ENCODE data around the gene IL1RAP. TPM values are rescaled to one million over a fixed set of nuclear protein-coding genes. Genes with fewer than 3 reads are reported as not detected.
A peak's percentile ranks its signal among the peaks of the same experiment; 100 is the strongest.

Gene IL1RAP
- total RNA-seq, 2 donors from 2014 or later: 10.2 to 17.2 TPM

DNA sequence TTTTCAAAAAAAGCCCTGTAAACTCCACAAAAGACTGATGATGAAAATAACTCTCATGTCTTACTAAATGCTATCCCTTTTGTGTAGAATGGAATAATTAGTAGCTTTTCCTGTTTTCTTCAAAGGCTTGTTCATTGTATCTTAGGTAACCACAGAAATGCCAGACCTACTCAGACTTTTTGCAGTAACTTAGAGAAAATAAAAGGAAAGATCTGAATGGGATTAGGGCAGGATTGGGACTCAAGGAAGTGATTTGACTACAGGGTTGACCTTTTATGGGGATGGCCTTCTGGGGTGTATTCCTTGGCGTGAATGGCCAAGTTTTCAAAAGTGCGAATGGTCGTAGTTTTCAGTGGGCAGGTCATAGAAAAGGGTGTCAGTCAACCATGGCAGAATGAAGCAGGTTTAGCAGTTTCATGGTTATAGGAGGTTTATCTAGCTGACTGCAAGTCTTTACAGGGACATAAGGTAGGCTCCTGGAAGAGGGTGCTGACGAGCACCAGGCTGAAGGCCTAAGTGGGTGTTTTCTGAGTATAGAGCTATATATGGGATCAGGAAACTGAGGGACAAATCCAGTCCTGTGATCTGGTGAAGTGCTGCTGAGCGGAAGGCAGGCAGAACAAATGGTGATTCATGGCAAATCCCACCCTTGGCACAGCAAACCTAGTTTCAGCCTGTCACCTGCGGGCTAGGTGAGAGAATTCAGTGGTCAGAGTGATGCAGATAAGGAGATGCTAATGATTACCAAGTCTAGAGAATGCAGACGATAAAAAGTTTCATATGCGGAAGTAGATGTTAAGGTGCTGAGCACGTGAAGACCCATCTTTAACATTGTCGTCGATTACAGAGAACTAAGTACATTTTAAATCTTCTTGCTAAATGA lies 46.4 kb downstream of the IL1RAP start:
- intact Hi-C loops (cut with DNase I): no loop called here
- DNase-seq (ENCODE audit: low spot score): no peak

DNA sequence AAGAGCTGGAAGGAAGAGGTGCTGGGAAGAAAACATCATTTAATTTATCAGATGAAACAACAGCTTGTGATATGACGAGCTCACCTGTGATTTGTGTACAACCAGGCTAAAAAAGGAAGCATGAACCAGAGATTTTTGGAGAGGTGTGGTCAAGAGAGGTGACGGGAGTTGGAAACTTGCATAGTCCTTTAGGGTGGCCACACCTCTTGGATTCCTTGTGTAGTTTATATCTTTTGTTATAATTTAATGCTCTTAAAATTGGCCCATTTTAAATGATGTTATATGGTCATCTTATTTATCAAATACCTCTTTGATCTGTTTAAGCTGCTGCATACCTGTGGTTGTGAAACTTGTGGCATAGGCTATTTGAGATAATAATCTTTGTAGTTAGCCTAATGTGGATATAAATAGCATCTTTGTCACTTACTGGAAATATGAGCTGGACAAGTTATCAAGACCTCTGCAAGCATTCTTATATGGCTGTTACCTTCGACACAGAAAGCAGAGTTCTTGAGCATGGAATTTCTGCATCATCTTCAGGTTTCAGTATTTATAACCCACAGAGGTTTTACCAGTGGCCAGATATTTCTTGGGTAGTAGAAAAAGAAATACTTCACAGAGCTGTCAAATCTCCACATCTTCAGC lies 49.1 kb downstream of the IL1RAP start:
- intact Hi-C loops (cut with DNase I): no loop called here
- DNase-seq (ENCODE audit: low spot score): no peak

DNA sequence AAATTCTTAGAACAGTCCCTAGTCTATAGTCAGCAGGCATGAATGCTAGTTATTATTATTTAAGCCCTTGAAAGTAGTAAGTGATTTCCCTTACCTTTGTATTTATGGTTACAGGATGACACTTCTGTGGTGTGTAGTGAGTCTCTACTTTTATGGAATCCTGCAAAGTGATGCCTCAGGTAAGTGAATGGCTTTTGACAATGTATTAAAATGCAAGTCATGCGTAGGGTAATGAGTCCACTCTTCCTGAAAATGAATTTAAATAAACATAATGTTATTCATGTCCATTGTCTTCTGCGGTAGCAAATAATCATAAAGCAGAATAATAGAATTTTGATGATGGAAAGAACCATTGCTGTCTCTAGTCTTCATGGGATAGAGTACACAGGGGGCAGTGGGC lies 50.3 kb downstream of the IL1RAP start:
- no peak for DNase-seq (ENCODE audit: low spot score)

DNA sequence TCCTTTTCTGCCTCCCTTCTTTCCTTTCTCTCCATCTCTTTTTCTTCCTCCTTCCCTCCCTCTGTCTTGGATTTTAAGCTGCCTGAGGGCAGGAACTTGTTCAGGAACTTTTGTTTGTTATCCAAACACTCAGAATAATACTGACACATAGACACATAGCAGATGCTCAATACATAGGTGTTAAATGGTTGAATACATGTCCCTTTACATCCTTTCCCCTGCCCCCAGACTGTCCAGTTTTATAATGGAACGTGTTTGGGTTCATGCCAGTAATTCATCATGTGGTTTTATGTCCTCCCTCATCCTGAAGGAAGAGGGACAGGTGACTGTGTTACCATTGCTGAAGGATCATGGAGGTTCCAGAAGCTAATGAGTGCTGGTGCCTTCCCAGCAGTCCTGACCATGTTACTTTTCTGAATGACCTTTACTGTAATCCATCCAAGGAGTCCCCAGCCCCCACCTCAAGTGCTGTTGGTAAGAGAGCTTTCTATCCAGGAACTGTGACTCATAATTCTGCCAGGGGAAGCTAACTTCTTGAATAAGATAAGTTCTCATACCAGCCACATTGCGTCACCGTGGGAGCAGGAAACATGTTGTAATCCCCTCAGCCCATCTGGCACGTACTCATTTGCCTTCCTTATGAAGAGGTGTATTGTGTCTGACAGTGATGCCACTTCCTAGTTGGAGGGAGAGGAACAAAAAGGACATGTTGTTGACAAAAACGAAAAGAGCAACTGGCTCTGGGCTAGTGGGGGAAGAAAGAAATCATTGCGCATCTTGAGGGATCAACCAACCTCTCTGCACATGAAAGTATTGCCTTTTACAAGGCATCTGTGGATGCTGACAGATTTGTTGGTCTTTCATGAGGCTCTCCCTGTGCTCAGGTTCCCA lies 52.4 kb downstream of the IL1RAP start:
- peak; percentile 94 for DNase-seq (ENCODE audit: low spot score)
- intact Hi-C loops (cut with DNase I): no loop called here

More for the DNA sequence above, 50.3 kb downstream of the IL1RAP start:
- intact Hi-C loops (cut with DNase I): no loop called here

DNA sequence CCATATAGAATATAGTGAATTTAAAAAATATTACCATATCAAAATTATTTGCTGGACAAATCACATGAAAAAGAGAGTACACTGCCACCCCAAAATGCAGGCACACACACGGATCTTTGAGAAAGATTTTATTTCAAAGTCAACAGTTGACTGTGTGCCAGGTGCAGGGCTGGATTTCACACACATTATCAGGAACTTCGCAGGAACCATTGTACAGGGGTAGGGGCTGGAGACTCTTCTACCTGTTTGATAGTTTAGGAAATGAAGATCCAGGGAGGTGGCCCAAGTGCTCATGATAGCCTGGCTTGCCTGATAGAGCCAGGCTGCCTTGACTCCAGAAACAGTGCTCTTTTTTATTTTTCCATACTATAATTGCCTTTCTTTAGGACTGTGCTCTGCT lies 54.2 kb downstream of the IL1RAP start:
- DNase-seq (ENCODE audit: low spot score): no peak

DNA sequence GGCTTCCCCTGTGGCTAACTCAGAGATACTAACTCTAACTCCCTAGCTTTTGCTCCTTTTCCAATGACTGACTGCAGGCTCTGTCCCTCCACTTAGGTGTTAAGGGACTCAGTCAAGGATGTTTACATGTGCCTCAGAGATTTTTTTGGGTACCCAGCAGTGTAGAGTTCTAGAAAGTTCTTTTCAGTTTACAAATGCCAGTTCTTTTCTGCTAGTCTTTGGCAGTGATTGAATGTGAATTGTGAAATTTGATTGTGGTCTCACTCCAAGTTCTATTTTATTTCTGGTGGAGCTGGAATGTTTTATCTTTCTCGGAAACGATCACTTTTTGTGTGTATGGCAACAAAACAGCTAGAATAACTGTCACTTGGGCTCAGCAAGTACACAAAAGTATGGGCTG lies 60.6 kb downstream of the IL1RAP start:
- no peak for DNase-seq (ENCODE audit: low spot score)
- intact Hi-C loops (cut with DNase I): no loop called here

More for the DNA sequence above, 54.2 kb downstream of the IL1RAP start:
- intact Hi-C loops (cut with DNase I): no loop called here

DNA sequence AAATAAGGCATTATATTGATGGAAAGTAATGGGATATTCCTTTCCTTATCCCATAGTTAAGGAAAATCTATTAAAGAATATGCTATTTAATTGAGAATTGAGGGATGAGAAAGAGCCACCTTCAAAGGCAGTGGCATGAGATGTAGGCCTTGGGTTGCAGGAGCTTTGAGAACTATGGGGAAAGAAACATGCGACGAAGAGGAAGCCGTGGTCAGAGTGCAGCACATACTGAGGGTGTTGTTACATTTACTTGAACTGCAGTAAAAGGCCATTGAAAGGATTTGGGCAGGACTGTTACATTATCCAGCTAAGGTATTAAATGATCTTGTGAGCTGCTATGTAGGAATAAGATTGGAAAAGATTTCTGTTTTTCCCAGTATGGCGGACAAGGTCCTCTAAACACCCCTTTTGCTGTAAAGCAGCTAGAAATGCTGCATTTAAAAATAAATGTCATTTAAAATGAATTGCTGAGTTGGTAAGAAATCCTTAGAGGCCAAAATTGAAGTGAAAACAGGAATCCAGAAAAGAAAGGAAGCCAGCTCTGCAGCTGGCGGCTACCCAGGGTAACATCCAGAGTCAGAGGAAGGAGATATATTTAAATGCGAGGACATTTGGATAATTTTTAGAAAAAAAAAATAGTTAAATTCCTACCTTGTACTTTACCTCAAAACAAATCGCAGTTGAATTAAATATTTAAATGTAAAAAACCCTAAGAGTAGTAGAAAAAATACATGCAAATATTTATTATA lies 61.7 kb downstream of the IL1RAP start:
- intact Hi-C loops (cut with DNase I): no loop called here
- no peak for DNase-seq (ENCODE audit: low spot score)

DNA sequence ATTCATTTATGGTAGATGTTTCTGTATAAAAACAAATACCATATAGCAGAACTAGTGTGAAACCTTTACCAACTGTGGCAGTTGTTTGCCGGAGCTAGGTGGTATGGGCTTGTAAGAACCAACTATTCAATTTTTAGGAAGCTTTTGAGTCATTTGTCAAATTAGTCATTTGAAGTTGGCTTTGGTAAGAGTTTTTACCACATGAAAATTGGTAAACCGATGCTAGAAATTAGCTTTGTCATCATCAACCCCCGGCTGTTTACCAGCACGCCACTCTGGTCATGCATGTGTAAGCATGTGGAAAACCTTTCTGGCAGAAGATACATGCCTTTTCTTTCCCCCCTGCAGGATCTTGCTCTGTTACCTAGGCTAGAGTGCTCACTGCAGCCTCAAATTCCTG lies 63.3 kb downstream of the IL1RAP start:
- intact Hi-C loops (cut with DNase I): no loop called here
- no peak for DNase-seq (ENCODE audit: low spot score)

DNA sequence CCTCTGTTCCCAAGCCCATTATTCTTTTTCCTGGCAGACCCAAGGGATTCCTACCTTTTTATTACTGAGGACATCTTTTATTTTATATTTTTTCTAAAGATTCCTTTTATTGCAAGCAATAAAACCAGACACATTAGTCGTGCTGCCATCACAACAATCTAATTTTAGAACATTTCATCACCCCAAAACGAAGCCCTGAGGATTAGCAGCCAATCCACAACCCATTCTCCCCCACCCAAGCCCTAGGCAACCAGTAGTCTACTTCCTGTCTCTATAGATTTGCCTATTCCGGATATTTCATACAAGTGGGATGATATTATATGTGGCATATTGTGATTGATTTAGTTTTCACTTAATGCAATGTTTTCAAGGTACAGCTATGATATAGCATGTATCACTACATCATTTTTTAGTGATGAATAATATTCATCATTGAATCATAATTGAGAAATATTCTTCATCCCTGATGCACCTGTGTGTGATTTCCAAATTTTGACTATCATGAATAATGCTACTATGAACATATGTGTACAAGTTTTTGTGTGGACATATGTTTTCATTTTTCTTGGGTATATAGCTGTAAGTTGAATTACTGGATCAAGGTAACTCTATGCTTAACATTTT lies 65.7 kb downstream of the IL1RAP start:
- DNase-seq (ENCODE audit: low spot score): no peak
- intact Hi-C loops (cut with DNase I): no loop called here

DNA sequence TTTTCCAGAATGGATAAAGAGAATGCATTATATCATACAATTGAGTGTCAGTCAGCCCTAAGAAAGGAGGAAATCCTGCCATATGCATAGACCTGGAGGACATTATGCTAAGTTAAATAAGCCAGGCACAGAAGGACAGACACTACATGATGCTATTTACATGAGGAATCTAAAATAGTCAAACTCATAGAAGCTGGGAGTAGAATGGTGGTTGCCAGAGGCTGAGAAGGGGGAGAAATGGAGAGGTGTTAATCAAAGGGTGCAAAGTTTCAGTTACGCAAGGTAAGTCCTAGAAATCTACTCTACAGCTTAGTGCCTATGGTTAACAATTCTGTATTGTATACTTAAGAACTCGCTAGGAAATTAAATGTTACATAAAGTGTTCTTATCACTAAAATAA lies 66.5 kb downstream of the IL1RAP start:
- intact Hi-C loops (cut with DNase I): no loop called here

DNA sequence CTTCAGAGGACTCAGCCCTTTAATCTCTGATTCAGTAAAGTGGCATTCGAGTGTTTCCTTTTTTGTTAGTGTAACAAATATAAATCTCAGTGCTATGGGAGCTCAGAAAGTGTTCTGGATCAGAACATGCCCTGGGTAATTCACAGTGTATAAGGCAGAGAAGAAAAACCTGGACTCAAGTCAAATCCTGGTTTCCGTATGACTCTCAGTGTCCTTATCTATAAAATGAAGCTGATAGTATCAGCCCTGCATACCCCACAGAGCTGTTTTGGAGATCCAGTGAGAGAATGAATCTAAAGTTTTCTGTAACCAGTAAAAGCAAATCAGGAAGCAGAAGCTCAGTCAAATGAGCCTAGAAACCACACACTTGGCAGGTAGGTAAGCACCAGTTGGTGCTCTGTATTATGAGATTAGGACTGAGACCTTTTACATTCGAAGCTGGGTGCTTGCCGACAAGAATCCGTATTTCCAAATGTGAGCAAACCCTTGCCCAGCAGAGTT lies 67.2 kb downstream of the IL1RAP start:
- intact Hi-C loops (cut with DNase I): no loop called here
- DNase-seq (ENCODE audit: low spot score): no peak

More for the DNA sequence above, 66.5 kb downstream of the IL1RAP start:
- DNase-seq (ENCODE audit: low spot score): no peak

DNA sequence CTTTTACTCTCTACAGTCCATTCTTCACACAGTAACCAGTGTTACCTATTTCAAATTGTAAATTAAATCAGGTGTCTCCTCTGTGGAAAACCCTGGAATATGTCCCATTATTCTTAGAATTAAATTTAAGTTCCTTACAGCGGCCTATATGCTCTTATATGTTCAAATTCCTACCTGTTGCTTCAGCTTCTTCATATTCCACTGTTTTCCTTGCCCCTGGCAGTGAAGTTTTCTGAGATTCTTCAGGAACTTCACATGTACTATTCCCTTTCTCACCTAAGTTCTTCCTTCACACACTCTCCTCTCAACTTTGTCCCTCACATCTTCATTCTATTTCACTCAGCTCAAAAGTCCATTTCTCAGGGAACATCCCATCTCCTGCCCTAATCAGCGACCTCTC lies 68.8 kb downstream of the IL1RAP start:
- no peak for DNase-seq (ENCODE audit: low spot score)
- intact Hi-C loops (cut with DNase I): no loop called here

DNA sequence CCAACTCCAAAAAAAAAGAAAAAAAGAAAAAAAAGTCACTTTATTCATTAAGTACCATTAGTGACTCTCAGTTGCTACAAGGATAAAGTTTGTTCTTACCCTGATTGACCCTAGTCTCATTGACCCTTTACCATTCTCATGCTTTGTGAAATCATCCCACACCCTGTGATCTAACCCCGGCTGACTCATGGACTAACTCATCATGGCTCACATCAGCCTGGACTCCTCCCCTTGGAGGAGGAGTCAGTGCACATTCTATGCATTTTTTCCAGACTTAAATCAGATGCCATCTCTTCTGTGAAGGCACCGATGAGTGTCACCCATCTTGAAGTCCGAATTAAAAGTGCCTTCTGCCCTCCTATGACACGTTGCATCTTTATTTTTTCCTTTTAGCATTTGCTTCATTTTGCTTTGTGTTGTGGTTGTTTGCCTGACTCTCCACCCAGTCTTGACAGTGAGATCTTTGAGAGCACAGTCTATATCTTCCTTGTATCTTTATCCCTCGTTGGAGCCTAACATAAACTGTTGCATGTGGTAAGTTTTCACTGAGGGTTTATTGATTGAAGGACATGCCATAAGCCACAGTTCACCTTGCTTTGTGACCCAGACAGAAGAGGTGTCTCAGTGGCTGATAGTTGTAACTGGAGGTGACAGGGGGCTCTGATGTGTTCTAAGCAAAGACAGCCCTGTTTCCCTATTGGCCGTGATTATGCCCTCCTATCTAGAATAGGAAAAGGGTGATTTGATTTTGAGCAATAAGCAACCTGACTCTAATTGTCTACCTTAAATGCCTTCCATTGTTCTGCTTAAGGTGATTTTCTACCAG lies 72.1 kb downstream of the IL1RAP start:
- intact Hi-C loops (cut with DNase I): no loop called here
- no peak for DNase-seq (ENCODE audit: low spot score)

DNA sequence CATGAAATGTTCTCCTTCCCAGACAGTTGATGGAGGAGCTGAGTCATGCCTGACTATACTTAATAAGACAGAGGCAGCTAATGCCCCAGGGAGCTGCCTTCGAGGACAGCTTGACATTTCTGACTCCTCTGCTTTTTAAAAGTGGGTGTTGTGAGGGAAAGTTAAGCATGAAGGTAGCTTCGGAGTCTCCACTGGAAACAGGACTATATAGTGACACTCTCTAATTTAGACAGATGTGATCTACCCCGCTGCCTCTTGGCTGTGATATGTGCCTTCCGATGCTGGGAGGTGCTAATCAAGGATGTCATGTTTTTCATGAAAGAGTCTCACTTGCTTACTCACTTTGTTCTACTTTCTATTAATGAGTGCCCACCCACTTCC lies 72.7 kb downstream of the IL1RAP start:
- intact Hi-C loops (cut with DNase I): no loop called here
- no peak for DNase-seq (ENCODE audit: low spot score)

DNA sequence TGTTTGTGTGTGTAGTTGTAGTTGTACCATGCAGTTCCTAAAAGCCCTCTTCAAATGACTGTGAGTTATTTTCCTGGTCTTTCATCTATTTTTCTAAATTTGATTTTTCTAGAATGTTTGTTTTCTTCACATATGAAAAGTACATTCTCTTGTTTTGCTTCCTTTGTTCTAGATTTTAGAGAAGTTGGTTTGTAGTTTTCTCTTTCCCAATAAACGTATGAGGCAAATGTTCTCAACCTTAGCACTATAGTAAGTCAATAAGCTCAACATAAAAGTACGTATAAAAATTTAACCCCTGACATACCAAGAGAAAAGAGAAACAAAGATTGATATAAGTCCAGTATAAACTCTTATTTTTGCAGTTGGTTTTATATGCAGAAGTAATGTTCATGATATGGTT lies 74.7 kb downstream of the IL1RAP start:
- DNase-seq (ENCODE audit: low spot score): no peak
- intact Hi-C loops (cut with DNase I): no loop called here

DNA sequence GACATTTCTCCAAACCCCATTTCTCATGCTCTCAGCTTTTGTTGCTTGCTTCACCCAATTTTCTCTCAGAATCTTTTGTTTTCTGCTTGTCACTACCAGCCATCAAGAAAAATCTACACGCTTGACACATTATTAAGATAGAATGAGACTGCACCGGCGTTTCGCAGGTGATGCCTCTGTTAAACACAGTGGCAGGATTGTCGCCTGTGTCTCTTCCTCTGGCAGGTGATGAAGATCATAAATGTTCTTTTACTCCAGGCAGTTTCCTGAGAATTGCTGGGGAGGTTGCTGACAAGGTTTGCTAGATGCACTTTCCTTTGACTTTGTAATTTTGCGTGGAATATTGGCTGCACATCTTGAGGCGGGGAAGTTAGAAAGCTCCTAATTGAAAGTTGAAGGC lies 75.4 kb downstream of the IL1RAP start:
- intact Hi-C loops (cut with DNase I): no loop called here
- DNase-seq (ENCODE audit: low spot score): no peak

DNA sequence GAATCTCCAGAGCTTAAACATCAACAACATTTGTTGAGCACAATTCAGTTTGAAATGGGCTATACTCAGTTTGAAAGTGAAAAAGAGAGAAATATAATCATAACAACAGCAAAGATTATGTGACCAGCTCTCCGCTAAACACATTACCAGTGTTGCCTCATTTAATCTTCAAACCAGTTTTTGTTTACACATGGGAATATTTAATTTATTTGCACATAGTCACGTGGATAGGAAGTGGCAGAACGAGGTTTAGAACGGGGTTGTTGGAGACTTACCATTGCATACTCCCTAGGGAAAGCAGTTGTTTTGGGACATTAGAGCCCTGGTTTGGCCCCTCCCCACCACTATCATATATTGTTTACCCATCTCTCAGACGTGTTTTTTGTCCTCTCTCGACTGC lies 77.2 kb downstream of the IL1RAP start:
- DNase-seq (ENCODE audit: low spot score): no peak
- intact Hi-C loops (cut with DNase I): no loop called here

DNA sequence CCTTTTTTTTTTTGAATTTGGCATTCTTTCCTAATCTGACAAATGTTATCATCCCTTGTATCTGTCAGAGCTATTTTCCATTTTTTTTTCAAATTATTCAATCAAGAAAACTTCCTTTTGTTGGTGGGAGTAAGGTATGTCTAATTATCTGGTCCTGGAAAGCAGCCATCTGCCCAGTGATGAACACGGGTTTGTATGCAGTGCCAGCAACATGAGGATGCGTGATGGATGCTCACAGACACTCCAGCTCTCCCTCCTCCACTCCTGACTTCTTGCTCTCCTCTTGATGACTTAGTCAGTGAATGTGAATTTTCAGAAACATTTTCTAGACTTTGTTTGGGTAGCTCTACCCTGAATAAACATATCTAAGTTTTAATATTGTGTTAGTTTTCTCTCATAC lies 79.2 kb downstream of the IL1RAP start:
- intact Hi-C loops (cut with DNase I): no loop called here
- DNase-seq (ENCODE audit: low spot score): no peak
